ENCODE results near the gene CCDC157.

DNA sequence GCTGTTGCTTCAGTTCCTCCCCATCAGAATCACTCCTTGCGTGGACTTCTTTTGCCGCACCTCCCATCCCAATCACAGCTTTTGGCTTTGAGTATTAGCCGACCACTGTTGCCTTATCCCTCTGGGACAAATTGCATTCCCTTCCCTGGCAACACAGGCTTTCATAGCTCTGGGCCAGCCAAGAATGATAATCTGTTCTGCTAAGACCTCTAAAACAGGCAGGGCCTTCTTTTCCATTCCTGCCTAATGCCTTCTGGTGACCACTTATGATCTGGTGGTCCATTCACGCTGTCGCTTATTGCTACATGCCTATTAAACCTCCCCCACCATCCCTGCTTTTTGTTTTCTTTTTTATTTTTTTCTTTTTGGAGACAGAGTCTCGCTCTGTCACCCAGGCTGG lies 49.6 kb downstream of the CCDC157 start:
- TF ChIP-seq POLR2AphosphoS5 (IDR thresholded peaks at IDR 0.05; ENCODE audit: low read depth, low read length) (no peak), SIN3A (IDR thresholded peaks at IDR 0.05; ENCODE audit: borderline replicate concordance, insufficient read depth, low read length) (no peak)

Data from PFSK-1 (cell line).